ENCODE measurements around the gene CUZD1. TPM values are rescaled to one million over a fixed set of nuclear protein-coding genes. Genes with fewer than 3 reads are reported as not detected.
"Not testable (repeated sequence)": the region's sequence is repeated elsewhere in the genome, so short reads cannot be mapped to it uniquely, and the experiment has no call there.

The CUZD1 gene
- total RNA-seq, 1 donor from 2014 or later = 2.4 TPM

GRCh38 chr10:122875843-122876466 lies 30.3 kb upstream of the CUZD1 start:
- Mint-ChIP-seq H3K27me3 (ENCODE audit: unreplicated experiment) (peaks cover 11% of the 10 kb centered on the region), H3K4me1 (ENCODE audit: low read depth, unreplicated experiment) (peaks cover 35% of the 10 kb centered on the region), H3K4me3 (ENCODE audit: unreplicated experiment) (peak overlapping the region; percentile 74), H3K36me3 (ENCODE audit: unreplicated experiment) (no peaks in the 10 kb centered on the region), H3K9me3 (ENCODE audit: unreplicated experiment) (peaks cover 8% of the 10 kb centered on the region), H3K27ac (ENCODE audit: unreplicated experiment) (peak overlapping the region; percentile 86)
- no peak for DNase-seq
- TF ChIP-seq CTCF (IDR thresholded peaks at IDR 0.05; ENCODE audit: partially characterized antibody, unreplicated experiment) = no peak

- not testable (repeated sequence) for H3K4me3 Mint-ChIP-seq (ENCODE audit: unreplicated experiment); H3K27ac Mint-ChIP-seq (ENCODE audit: unreplicated experiment); H3K9me3 Mint-ChIP-seq (ENCODE audit: unreplicated experiment); H3K27me3 Mint-ChIP-seq (ENCODE audit: unreplicated experiment); DNase-seq
- peaks cover 19% of the 10 kb centered on the region for H3K4me1 Mint-ChIP-seq (ENCODE audit: low read depth, unreplicated experiment)
- peaks cover 11% of the 10 kb centered on the region for H3K36me3 Mint-ChIP-seq (ENCODE audit: unreplicated experiment)
Measured at GRCh38 chr10:122871947-122872346, 26.3 kb upstream of the CUZD1 start.

GRCh38 chr10:122868768-122869167 lies 23.1 kb upstream of the CUZD1 start:
- H3K27me3 Mint-ChIP-seq (ENCODE audit: unreplicated experiment); H3K4me1 Mint-ChIP-seq (ENCODE audit: low read depth, unreplicated experiment); H3K27ac Mint-ChIP-seq (ENCODE audit: unreplicated experiment); DNase-seq; H3K4me3 Mint-ChIP-seq (ENCODE audit: unreplicated experiment): not testable (repeated sequence)
- Mint-ChIP-seq H3K36me3 (ENCODE audit: unreplicated experiment) (peaks cover 20% of the 10 kb centered on the region), H3K9me3 (ENCODE audit: unreplicated experiment) (peaks cover 15% of the 10 kb centered on the region)

GRCh38 chr10:122866757-122867482 lies 21.3 kb upstream of the CUZD1 start:
- not testable (repeated sequence) for H3K4me3 Mint-ChIP-seq (ENCODE audit: unreplicated experiment); H3K27me3 Mint-ChIP-seq (ENCODE audit: unreplicated experiment); H3K27ac Mint-ChIP-seq (ENCODE audit: unreplicated experiment); DNase-seq; H3K4me1 Mint-ChIP-seq (ENCODE audit: low read depth, unreplicated experiment)
- Mint-ChIP-seq H3K9me3 (ENCODE audit: unreplicated experiment) (peaks cover 15% of the 10 kb centered on the region), H3K36me3 (ENCODE audit: unreplicated experiment) (peaks cover 20% of the 10 kb centered on the region)

- no peak overlapping the region for H3K27ac Mint-ChIP-seq (ENCODE audit: unreplicated experiment)
- H3K4me3 Mint-ChIP-seq (ENCODE audit: unreplicated experiment) = no peak overlapping the region
- no peaks in the 10 kb centered on the region for H3K27me3 Mint-ChIP-seq (ENCODE audit: unreplicated experiment)
- peaks cover 20% of the 10 kb centered on the region for H3K36me3 Mint-ChIP-seq (ENCODE audit: unreplicated experiment)
- H3K4me1 Mint-ChIP-seq (ENCODE audit: low read depth, unreplicated experiment) = peaks cover 4% of the 10 kb centered on the region
- H3K9me3 Mint-ChIP-seq (ENCODE audit: unreplicated experiment) = peaks cover 15% of the 10 kb centered on the region
- no peak for DNase-seq
- TF ChIP-seq CTCF (IDR thresholded peaks at IDR 0.05; ENCODE audit: partially characterized antibody, unreplicated experiment) = no peak
Measured at GRCh38 chr10:122864901-122865300, 19.2 kb upstream of the CUZD1 start.

GRCh38 chr10:122864194-122864592 lies 18.5 kb upstream of the CUZD1 start:
- Mint-ChIP-seq H3K4me3 (ENCODE audit: unreplicated experiment) (no peak overlapping the region), H3K36me3 (ENCODE audit: unreplicated experiment) (peaks cover 15% of the 10 kb centered on the region)
- TF ChIP-seq CTCF (IDR thresholded peaks at IDR 0.05; ENCODE audit: partially characterized antibody, unreplicated experiment) = no peak

More at GRCh38 chr10:122864194-122864592, 18.5 kb upstream of the CUZD1 start:
- Mint-ChIP-seq H3K4me1 (ENCODE audit: low read depth, unreplicated experiment) (peaks cover 5% of the 10 kb centered on the region), H3K27me3 (ENCODE audit: unreplicated experiment) (no peaks in the 10 kb centered on the region), H3K27ac (ENCODE audit: unreplicated experiment) (no peak overlapping the region), H3K9me3 (ENCODE audit: unreplicated experiment) (peaks cover 12% of the 10 kb centered on the region)
- DNase-seq = no peak
